H1 (cell line): ENCODE measurements around the gene PEX14. TPM values are rescaled to one million over a fixed set of nuclear protein-coding genes. Genes with fewer than 3 reads are reported as not detected.

Experiments used
- ASH2L ChIP-seq: fragments of 200-600, 300-600 bp; sonication (generic); IDR thresholded peaks from one replicate; pipeline ENCODE4 v1.7.1; 2017; ENCODE audit warnings: low read length
- POLR2AphosphoS5 ChIP-seq: IDR thresholded peaks from 2 replicates; pipeline ENCODE4 v1.6.1; 2011; ENCODE audit warnings: low read depth, low read length
- SIRT6 ChIP-seq: IDR thresholded peaks from one replicate; pipeline ENCODE4 v1.7.1; 2012; ENCODE audit warnings: low read length, inconsistent platforms
- SP4 ChIP-seq: IDR thresholded peaks from 2 replicates; pipeline ENCODE4 v1.6.1; 2012; ENCODE audit warnings: low read length, inconsistent platforms
- SRF ChIP-seq: IDR thresholded peaks from 2 replicates; pipeline ENCODE4 v1.6.1; 2011; ENCODE audit warnings: mild to moderate bottlenecking, low read depth, low read length, moderate library complexity
- TCF12 ChIP-seq: IDR thresholded peaks from 2 replicates; pipeline ENCODE4 v1.6.1; 2011; ENCODE audit warnings: low read depth, mild to moderate bottlenecking, low read length
- polyA plus RNA-seq, 7 experiments: library from polyadenylated mRNA; depleted of rRNA in 3 of 7; stranded (reverse) in 5 of 7; unstranded in 2 of 7; fragments of >200 nt in 5 of 7; fragments of 200-250 nt in 2 of 7; gene quantifications; 1 replicate in 5 of 7; 2 replicates in 1 of 7; 4 replicates in 1 of 7; pipeline versions ENCODE4 v1.2.1 to v1.2.3, GENCODE V29; 2011 to 2013; ENCODE audit warnings: missing spikeins in 2 of 7, mixed read lengths in 2 of 7
- total RNA-seq: library from RNA; stranded (reverse); fragmentation: NEBNext Ultra II Directional; extraction: Animal tissue kit (Norgen Biotek cat#: 25700); gene quantifications from 2 replicates; pipeline ENCODE4 v1.2.1, GENCODE V29; 2021

PEX14 gene
- total and polyA plus RNA-seq, 2 of the 8 experiments (the other 6 are each of a cell fraction or from before 2014, with no cell fraction given) = 13.0 to 19.8 TPM

- TF ChIP-seq SRF (no peak), POLR2AphosphoS5 (no peak), SP4 (no peak), SIRT6 (no peak), ASH2L (no peak), TCF12 (no peak)
- TF ChIP-seq, all 59 proteins: peak for 0
Observed at GRCh38 chr1:10429868-10430215, 44.9 kb upstream of the PEX14 start (continued).
